ENCODE results near the gene DNAJA3.
"Not testable (repeated sequence)": the region's sequence is repeated elsewhere in the genome, so short reads cannot be mapped to it uniquely, and the experiment has no call there.

The DNAJA3 gene

DNA sequence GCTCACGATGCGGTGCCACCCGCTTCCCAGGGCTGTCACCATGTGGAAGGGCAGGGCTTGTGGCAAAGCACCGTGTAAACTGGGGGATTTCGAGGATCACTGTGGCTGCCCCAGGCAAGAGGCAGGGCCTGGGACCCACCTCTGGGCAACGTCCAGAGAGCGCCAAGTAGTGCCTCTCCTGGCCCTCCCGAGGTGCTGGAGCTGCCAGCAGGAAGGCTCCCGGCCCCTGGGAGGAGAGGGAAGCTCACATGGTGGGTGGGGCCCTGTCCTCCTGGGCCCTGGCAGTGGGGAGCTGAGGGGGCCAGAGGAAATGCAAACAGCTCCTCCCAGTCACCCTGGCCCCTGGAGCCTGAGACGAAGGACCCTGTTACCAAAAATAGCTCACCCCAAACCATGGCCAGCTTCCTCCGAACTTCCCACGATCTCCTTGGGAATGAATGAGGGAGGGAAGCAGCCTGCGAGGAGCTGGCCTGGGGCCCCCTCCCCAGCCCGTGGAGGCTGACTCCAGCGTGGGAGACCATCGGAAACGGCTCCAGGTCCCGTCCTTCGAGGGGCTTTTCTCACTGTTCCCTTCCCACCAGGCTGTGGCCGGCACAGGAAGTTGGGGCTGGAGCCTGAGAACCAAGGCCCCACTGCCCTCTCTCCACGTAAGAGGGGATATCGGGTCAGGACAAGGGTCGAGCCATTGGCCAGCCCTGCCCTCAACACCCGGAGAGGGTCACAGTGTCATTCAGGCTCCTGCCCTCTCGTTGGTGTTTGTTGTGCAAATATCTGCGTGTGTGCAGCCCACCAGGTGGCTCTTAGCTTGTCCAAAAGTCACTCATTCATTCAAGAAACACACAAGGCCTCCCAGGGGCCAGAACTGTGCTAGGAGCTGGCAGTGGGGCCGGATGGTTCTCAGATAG, 36.4 kb upstream of the DNAJA3 start:
- DNase-seq (ENCODE audit: low read depth): no peak
- peaks cover 63% of the 10 kb centered on the region for H3K4me1 ChIP-seq (ENCODE audit: control insufficient read depth, insufficient read depth, low read length)
- H3K9me3 ChIP-seq (ENCODE audit: control insufficient read depth, low read length): no peaks in the 10 kb centered on the region
- no peaks in the 10 kb centered on the region for H3K27me3 ChIP-seq (replicated peaks; ENCODE audit: control insufficient read depth, insufficient read depth, low read length)
- no peak overlapping the region for H3K4me3 ChIP-seq (ENCODE audit: low read length)
- peaks cover under 1% of the 10 kb centered on the region for H3K36me3 ChIP-seq (ENCODE audit: control insufficient read depth, insufficient read depth, low read length, severe bottlenecking)
- no peak overlapping the region for H3K9ac ChIP-seq (ENCODE audit: low read length)

DNA sequence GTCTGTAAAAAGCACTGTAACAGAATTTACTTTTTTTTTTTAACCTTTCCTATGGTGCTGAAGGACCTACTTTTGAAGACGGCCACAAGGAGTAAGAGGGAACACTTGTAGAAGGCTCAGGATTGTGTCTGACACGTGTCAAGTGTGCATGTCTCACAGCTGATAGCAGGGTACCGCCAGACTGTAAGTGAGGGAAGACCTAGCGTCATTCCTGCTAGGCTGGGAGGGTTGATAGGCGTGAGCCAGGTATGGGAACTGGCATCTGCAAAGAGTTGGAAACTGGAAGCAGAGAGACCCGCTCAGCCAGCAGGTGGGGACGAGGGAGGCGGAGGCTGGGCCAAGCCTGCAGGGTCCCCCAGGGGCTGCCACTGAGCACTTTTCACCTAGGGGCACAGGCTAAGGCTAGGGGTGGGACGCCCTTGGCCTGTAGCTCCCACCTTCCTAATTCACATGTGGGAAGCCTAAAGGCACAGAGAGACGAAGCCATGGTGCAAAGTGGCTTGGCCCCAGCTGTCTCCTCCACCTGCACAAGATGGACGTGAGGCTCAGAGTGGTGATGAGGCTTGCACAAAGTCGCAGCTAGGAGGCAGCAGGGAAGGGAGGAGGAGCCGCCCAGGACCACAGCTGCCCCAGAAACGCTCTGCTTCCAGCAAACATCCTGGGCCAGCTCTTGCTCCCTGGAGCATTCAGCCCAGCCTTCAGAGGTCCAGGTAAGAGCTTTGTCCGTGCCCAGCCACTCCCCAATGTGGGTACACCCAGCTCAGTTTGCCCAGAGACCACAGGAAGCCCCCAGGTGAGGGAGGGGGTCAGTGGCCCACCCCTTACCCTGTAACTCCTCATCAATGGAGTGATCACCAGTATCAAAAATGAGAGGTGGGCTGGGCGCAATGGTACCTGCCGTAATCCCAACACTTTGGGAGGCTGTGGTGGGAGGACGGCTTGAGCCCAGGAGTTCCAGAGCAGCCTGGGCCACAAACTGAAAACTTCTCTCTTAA, 35.1 kb upstream of the DNAJA3 start:
- Histone ChIP-seq H3K27me3 (replicated peaks; ENCODE audit: control insufficient read depth, insufficient read depth, low read length) (no peaks in the 10 kb centered on the region), H3K9me3 (ENCODE audit: control insufficient read depth, low read length) (no peaks in the 10 kb centered on the region), H3K9ac (ENCODE audit: low read length) (no peak overlapping the region), H3K36me3 (ENCODE audit: control insufficient read depth, insufficient read depth, low read length, severe bottlenecking) (peaks cover 8% of the 10 kb centered on the region), H3K4me1 (ENCODE audit: control insufficient read depth, insufficient read depth, low read length) (peaks cover 55% of the 10 kb centered on the region), H3K4me3 (ENCODE audit: low read length) (no peak overlapping the region)
- DNase-seq (ENCODE audit: low read depth): no peak

DNA sequence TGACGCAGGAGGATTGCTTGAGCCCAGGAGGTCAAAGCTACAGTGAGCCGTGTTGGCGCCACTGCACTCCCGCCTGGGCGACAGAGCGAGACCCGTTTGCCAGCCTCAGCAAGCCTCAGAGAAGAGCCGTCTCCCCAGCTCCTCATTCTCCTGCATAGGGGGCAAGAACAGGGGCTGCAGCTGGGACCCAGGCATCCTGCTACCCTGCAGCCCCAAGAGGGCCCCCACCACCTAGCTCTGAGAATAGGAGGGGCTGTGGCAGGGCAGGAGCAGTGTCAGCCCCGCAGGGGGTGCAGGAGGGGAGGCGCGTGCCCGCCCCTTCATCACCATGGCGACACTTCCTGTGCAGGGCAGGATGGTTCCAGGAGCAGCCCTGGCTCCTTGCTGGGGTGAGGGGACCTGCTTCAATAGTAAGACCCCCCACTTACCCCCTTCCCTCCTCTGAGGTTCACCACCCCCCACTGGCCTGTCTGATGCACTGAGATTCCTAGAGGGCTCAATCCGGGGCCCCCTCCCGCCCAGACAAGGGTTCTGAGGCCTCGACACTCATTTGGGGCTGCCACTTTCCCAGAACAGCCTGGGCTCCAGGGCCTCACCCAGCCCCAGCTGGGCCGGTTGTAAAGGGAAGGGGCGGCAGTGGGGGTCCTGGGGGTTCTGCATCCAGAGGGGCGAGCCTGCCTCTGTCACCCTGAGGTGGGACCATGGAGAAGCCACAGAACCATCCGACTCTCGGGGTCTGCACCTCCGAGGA, 33.9 kb upstream of the DNAJA3 start:
- Histone ChIP-seq H3K4me3 (ENCODE audit: low read length) (no peak overlapping the region), H3K9me3 (ENCODE audit: control insufficient read depth, low read length) (no peaks in the 10 kb centered on the region), H3K4me1 (ENCODE audit: control insufficient read depth, insufficient read depth, low read length) (peaks cover 43% of the 10 kb centered on the region), H3K9ac (ENCODE audit: low read length) (no peak overlapping the region), H3K27me3 (replicated peaks; ENCODE audit: control insufficient read depth, insufficient read depth, low read length) (no peaks in the 10 kb centered on the region), H3K36me3 (ENCODE audit: control insufficient read depth, insufficient read depth, low read length, severe bottlenecking) (peaks cover 8% of the 10 kb centered on the region)
- no peak for DNase-seq (ENCODE audit: low read depth)

DNA sequence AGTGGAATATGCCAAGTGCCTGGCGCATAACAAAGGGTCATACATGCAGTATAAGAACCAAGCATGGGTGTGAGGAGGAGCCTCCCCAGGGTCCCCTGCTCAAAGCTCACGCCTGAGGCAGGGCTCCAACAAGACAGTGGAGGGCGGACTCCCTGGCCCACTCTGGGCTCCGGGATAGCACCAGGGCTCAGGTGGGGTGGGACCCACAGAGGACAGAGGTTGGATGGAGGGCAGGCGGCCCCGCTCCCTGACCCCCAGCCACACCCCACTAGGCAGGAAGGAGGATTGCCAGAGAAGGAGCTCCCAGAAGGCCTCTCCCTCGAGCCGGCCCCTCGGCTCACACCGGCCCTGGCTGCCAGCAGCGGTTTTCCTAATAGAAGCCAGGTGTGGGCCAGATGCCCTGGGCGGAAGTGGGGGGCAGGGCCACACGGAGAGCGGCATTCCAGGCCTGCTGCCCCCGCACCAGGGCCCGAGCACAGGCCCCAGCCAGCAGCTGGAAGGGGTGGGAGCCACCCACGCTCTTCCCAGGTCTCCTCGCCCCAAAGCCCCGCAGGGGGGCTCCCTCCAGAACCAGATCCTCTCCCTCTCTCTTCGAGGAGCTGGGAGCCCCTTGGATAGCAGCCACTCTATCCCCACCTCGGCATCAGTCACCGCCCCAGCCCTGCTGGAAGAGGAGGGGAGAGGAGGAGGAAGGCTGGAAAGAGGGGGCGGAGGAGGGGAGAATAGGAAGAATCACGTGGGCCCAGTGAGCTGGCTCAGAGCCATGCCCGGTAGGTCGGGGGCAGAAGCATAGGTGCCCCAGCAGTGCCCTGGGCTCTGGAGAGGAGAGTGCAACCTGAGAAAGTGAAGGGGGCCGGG, 33.1 kb upstream of the DNAJA3 start:
- no peak overlapping the region for H3K4me3 ChIP-seq (ENCODE audit: low read length)
- peak overlapping the region; percentile 44 for H3K9ac ChIP-seq (ENCODE audit: low read length)
- peak; percentile 90 for DNase-seq (ENCODE audit: low read depth)
- no peaks in the 10 kb centered on the region for H3K9me3 ChIP-seq (ENCODE audit: control insufficient read depth, low read length)
- peaks cover 35% of the 10 kb centered on the region for H3K4me1 ChIP-seq (ENCODE audit: control insufficient read depth, insufficient read depth, low read length)
- H3K36me3 ChIP-seq (ENCODE audit: control insufficient read depth, insufficient read depth, low read length, severe bottlenecking): peaks cover 8% of the 10 kb centered on the region
- H3K27me3 ChIP-seq (replicated peaks; ENCODE audit: control insufficient read depth, insufficient read depth, low read length): no peaks in the 10 kb centered on the region

DNA sequence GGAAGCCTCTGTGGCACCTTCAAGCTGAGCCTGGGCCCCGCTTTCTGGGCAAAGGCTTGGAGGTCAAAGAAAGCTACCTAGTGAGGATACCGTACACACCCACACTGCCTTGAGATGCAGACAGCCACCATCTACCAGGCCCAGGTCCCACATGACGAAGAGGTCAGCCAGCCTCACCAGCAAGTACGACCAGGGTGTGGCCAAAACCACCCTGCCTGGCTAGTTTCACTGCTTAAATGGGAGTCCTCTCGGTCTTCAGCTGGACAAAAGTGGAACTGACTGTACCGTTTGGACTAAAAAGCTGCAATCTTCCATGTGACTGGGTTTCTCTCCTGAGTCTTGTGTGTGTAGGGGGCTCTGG, 32.4 kb upstream of the DNAJA3 start:
- H3K36me3 ChIP-seq (ENCODE audit: control insufficient read depth, insufficient read depth, low read length, severe bottlenecking): peaks cover 8% of the 10 kb centered on the region
- H3K9ac ChIP-seq (ENCODE audit: low read length): peak overlapping the region; percentile 44
- peaks cover 29% of the 10 kb centered on the region for H3K4me1 ChIP-seq (ENCODE audit: control insufficient read depth, insufficient read depth, low read length)
- no peaks in the 10 kb centered on the region for H3K9me3 ChIP-seq (ENCODE audit: control insufficient read depth, low read length)
- H3K27me3 ChIP-seq (replicated peaks; ENCODE audit: control insufficient read depth, insufficient read depth, low read length): no peaks in the 10 kb centered on the region
- no peak overlapping the region for H3K4me3 ChIP-seq (ENCODE audit: low read length)
- DNase-seq (ENCODE audit: low read depth): no peak

DNA sequence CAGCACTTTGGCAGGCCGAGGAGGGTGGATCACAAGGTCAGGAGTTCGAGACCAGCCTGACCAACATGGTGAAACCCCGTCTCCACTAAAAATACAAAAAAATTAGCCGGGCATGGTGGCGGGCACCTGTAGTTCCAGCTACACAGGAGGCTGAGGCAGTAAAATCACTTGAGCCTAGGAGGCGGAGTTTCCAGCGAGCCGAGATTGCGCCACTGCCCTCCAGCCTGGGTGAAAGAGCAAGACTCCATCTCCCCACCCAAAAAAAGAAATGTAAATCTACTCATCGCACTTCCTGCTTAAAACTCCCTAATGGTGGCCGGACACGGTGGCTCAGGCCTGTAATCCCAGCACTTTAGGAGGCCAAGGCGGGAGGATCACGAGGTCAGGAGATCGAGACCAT, 31.8 kb upstream of the DNAJA3 start:
- not testable (repeated sequence) for DNase-seq (ENCODE audit: low read depth); H3K27me3 ChIP-seq (replicated peaks; ENCODE audit: control insufficient read depth, insufficient read depth, low read length); H3K4me3 ChIP-seq (ENCODE audit: low read length); H3K36me3 ChIP-seq (ENCODE audit: control insufficient read depth, insufficient read depth, low read length, severe bottlenecking); H3K9me3 ChIP-seq (ENCODE audit: control insufficient read depth, low read length); H3K9ac ChIP-seq (ENCODE audit: low read length)
- peaks cover 24% of the 10 kb centered on the region for H3K4me1 ChIP-seq (ENCODE audit: control insufficient read depth, insufficient read depth, low read length)

DNA sequence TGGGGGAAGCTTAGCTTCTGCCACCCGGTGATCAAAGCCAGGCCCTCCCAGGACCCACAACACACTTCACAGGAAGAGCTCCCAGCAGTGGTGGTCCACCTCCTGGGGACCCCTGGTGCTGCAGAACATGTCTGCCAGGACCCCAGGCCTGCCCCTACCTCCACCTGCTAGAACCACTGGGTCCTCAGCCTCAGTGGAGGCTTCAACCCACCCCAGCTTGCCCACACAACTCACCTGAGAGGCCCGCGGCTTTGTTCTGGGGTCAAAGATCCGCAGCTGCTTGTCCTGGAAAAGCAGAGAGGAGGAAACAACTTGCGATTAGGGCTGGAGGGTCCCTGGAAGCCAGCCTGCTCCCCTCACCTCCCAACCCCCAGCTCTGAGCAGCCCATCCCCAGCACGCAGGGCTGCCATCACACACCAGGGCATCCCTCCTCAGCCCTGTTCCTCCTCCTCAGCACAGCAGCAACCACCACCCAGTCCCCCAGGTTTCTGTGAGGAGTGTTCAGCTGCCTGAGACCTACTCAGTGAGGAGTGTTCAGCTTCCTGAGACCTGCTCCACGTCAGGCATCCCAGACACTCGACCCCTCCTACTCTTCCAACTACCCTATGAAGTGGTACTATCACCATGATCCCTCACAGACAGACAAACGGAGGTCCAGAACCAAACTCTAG, 30.5 kb upstream of the DNAJA3 start:
- no peak overlapping the region for H3K4me3 ChIP-seq (ENCODE audit: low read length)
- H3K9ac ChIP-seq (ENCODE audit: low read length): no peak overlapping the region
- DNase-seq (ENCODE audit: low read depth): no peak
- peaks cover 17% of the 10 kb centered on the region for H3K4me1 ChIP-seq (ENCODE audit: control insufficient read depth, insufficient read depth, low read length)
- peaks cover 8% of the 10 kb centered on the region for H3K36me3 ChIP-seq (ENCODE audit: control insufficient read depth, insufficient read depth, low read length, severe bottlenecking)
- no peaks in the 10 kb centered on the region for H3K27me3 ChIP-seq (replicated peaks; ENCODE audit: control insufficient read depth, insufficient read depth, low read length)
- H3K9me3 ChIP-seq (ENCODE audit: control insufficient read depth, low read length): no peaks in the 10 kb centered on the region

DNA sequence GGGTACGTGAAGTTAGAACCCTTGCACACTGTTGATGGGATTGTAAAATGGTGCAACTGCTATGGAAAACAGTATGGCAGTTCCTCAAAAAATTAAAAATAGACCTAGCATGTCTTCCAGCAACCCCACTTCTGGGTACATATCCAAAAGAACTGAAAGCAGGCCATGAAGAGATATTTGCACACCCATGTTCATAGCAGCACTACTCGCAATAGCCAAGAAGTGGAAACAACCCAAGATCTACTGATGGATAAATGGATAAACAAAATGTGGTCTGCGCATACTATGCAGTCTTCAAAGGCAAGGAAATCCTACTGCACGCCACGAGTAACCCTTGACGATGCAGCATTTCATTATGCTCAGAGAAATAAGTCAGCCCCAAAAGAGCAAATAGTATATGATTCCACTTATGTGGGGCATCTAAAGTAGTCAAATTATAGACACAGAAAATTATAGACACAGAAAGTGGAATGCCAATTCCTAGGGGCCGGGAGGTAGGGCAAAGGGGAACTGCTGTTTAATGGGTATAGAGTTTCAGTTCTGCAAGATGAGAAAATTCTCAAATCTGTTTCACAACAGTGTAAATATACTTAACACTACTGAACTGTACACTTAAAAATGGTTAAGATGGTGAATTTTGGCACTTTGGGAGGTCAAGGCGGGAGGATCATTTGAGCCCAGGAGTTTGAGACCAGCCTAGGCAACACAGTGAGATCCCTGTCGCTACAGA, 26.5 kb upstream of the DNAJA3 start:
- DNase-seq (ENCODE audit: low read depth): no peak
- H3K9me3 ChIP-seq (ENCODE audit: control insufficient read depth, low read length): no peaks in the 10 kb centered on the region
- H3K27me3 ChIP-seq (replicated peaks; ENCODE audit: control insufficient read depth, insufficient read depth, low read length): no peaks in the 10 kb centered on the region
- no peak overlapping the region for H3K9ac ChIP-seq (ENCODE audit: low read length)
- H3K4me1 ChIP-seq (ENCODE audit: control insufficient read depth, insufficient read depth, low read length): peaks cover 2% of the 10 kb centered on the region
- peaks cover 8% of the 10 kb centered on the region for H3K36me3 ChIP-seq (ENCODE audit: control insufficient read depth, insufficient read depth, low read length, severe bottlenecking)
- H3K4me3 ChIP-seq (ENCODE audit: low read length): no peak overlapping the region

DNA sequence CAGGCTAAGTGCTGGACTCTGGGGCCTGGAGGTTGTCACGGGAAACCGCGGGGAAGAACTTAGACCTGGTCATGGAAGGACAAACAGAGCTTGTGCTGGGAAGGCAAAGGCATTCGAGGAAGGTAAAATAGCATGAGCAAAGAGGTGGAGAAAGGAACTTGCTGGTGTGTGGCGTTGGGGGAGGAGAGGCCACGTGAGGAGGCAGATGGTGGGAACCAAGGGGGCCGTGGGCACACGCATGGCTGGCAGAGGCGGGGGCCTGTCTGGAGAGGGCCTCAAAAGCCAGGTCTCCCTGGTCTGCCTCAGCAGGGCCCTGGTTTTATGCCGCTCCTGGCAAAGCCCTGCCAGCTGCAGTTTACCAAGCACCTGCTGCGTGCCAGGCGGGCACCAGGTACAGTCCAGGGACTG, 24.6 kb upstream of the DNAJA3 start:
- no peaks in the 10 kb centered on the region for H3K9me3 ChIP-seq (ENCODE audit: control insufficient read depth, low read length)
- peaks cover 11% of the 10 kb centered on the region for H3K36me3 ChIP-seq (ENCODE audit: control insufficient read depth, insufficient read depth, low read length, severe bottlenecking)
- no peak for DNase-seq (ENCODE audit: low read depth)
- H3K4me1 ChIP-seq (ENCODE audit: control insufficient read depth, insufficient read depth, low read length): peaks cover 2% of the 10 kb centered on the region
- H3K27me3 ChIP-seq (replicated peaks; ENCODE audit: control insufficient read depth, insufficient read depth, low read length): no peaks in the 10 kb centered on the region
- no peak overlapping the region for H3K4me3 ChIP-seq (ENCODE audit: low read length)
- H3K9ac ChIP-seq (ENCODE audit: low read length): no peak overlapping the region

All from adipocyte (in vitro differentiated cells).